ENCODE measurements around the gene SCGB1D2.
"Not testable (repeated sequence)": the region's sequence is repeated elsewhere in the genome, so short reads cannot be mapped to it uniquely, and the experiment has no call there.

The SCGB1D2 gene, protein sequence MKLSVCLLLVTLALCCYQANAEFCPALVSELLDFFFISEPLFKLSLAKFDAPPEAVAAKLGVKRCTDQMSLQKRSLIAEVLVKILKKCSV

DNA sequence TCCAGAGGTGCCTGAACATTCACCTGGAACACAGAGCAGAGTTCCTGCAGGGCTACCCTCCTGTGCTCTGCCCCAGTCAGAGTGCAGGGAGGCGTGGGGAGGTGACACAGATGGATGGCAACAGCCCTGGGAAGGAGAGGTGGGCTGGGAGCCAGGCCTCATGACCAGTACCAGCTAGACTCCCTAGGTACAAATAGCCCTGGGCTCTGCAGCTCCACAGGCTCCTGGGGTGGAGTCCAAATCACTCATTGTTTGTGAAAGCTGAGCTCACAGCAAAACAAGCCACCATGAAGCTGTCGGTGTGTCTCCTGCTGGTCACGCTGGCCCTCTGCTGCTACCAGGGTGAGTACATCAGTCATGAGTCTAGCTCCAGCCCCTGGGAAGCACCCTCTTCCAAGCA lies at the start of gene SCGB1D2:
SCGB1D2 (plus strand) TSS at position 219 of the 400 bp plus-strand sequence; CDS start at position 288, 69 bp downstream.
- DNase-seq = peak; percentile 62

- peak; percentile 70 for DNase-seq
Observed at GRCh38 chr11:62193952-62194351, 48.1 kb upstream of the SCGB1D2 start.

- not testable (repeated sequence) for DNase-seq
Observed at GRCh38 chr11:62195010-62195409, 47.0 kb upstream of the SCGB1D2 start.

GRCh38 chr11:62195945-62196344 lies 46.1 kb upstream of the SCGB1D2 start:
- DNase-seq = no peak

- DNase-seq = not testable (repeated sequence)
Observed at GRCh38 chr11:62197400-62197799, 44.6 kb upstream of the SCGB1D2 start.

- DNase-seq = no peak
Observed at GRCh38 chr11:62201376-62201775, 40.7 kb upstream of the SCGB1D2 start.

- DNase-seq = no peak
Observed at GRCh38 chr11:62202910-62203309, 39.1 kb upstream of the SCGB1D2 start.

DNA sequence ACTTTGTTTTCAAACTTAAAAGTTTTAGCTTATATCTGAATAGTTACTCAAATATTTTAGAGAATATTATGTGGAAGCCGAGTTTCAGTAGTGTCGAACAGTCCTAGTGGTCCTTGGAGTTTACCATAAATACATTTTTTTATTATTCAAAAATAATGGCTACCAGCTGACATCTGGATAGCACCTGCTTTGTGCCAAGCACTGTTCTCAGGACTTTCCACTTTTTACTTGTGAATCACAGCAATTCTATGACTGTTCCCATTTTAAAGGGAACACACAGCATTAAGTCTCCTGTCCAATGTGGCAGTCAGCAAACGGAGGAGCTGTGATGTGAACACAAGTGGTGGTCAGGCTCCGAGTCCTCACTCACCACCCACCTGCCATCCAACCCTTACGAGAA lies 37.6 kb upstream of the SCGB1D2 start:
- DNase-seq = no peak

GRCh38 chr11:62205441-62205840 lies 36.6 kb upstream of the SCGB1D2 start:
- no peak for DNase-seq

DNA sequence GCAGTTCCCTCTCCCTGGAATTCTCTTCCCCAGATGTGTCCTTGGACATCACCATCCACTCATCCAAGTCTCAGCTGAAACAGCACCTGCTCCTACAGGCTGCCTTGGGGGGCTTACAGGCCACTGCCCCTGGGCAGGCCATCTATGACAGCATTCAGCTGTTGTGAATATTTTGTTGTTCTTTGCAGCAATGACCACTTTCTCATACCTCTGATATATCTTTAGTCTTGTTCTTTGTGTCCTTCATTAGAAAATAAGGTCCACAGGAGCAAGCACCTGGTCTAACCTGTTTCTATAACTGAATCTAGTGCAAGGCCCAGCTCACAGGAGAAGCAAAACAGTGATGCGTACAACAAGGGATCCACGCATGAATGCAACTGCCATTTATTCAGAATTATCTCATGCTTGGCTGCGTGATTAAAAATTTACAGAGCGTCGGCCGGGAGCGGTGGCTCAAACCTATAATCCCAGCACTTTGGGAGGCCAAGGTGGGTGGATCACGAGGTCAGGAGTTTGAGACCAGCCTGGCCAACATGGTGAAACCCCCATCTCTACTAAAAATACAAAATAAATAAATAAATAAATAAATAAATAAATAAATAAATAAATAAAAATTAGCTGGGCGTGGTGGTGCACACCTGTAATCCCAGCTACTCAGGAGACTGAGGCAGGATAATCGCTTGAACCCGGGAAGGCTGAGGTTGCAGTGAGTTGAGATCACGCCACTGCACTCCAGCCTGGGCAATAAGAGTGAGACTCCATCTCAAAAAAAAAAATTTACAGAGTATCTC lies 35.6 kb upstream of the SCGB1D2 start:
- not testable (repeated sequence) for DNase-seq

DNA sequence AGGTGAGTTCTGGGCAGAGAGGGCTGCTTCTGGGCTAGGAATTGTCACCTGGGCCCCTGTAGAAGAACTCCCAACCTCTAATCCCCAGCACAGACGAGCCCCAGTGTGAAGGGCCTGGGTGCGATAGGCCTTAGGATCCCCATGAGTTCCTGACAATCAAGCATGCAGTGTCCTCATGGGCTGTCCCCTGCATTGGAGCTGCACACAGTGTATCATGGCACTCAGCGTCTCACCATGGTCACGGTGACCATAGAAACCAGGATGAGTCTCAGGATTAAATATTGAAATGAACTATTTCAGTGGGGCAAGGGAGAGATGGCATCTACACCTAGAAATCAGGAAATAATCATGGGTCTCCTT lies 33.3 kb upstream of the SCGB1D2 start:
- DNase-seq = no peak

DNA sequence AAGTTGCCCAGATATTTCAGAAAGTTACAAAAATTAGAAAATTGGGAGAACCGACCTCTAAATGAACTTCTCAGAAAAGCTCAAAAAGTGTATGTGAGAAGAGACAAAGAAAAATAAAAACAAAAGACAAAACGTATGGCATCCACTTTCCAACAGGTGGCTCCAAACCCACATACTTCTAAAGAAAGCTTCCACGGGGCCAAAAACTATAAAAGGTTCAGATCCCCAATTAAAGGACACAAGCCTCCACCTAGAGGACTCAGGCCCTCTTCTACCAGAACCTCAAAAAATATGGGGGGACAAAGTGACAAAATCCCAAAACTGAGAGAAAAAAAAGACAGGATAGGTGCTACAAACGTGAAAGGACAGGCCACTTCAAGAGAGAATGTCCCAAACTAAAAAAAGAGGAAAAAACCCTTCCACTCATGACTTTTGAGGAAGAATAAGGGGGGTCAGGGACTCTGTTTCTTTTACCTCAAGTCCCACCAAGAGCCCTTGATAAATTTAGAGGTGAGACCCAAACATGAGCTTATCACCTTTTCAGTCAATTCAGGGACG lies 24.8 kb upstream of the SCGB1D2 start:
- DNase-seq = no peak

- no peak for DNase-seq
Observed at GRCh38 chr11:62221498-62221897, 20.5 kb upstream of the SCGB1D2 start.

- no peak for DNase-seq
Observed at GRCh38 chr11:62223095-62223494, 18.9 kb upstream of the SCGB1D2 start.

DNA sequence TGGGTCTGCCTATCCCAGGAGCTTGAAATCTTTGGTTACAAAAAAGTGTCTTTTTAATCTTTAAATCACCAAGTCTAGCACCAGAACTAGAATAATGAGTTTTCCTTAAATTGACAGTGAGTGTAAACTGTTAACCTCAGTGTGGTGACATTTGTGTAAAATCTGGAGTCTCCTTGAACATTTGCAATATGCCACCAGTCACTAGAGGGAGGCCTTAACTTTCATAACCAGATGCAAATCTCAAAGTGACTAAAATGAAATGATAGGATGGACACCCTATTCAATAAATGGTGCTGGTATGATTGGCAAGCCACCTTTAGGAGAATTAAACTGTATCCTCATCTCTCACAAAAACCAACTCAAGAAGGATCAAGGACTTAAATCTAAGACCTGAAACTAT lies 8.3 kb upstream of the SCGB1D2 start:
- DNase-seq = no peak

GRCh38 chr11:62236187-62236586 lies 5.9 kb upstream of the SCGB1D2 start:
- no peak for DNase-seq

GRCh38 chr11:62237499-62237898 lies 4.5 kb upstream of the SCGB1D2 start:
- DNase-seq = no peak

DNA sequence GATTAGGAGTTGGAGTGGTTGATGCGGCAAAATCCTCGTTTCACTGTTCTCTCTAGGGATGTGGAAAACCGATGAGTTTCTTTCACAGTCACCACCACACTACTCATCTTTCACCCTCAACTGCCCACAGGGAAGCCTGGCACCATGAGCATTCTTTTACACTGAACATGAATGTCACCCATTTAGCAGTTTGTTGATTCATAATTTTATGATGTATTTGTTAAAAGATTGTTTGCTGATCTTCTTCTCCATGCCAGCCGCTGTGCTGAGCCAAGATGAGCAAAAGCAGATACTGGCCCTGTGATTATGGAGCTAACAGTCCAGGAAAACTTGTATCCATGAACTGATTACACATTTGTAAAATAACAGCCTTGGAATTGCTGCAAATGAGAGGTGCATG lies 3.9 kb upstream of the SCGB1D2 start:
- no peak for DNase-seq

GRCh38 chr11:62241095-62241494 lies 944 bp upstream of the SCGB1D2 start:
- no peak for DNase-seq

DNA sequence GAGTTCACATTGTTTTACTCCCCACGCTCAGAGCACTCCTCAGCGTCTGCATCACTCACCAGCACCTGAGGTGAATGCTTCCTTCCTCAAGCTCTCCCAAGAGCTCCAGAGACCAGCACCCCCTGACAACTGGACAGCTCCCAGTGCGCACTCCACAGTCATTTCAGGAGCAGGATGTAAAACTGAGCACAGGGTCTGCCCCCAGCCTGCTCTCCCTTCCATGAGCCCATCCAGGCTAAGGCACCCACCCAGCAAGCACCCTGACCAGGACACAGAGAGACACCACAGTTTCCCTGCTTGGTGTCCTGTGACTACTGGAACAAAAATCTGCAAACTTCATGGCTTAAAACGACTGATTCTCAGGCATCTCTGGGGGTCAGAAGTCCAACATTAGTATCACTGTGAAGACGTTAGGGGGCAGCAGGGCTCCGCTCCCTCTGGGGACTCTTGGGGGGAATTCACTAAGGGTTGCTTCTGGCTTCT lies 3.3 kb downstream of the SCGB1D2 start:
- DNase-seq = peak; percentile 87

DNA sequence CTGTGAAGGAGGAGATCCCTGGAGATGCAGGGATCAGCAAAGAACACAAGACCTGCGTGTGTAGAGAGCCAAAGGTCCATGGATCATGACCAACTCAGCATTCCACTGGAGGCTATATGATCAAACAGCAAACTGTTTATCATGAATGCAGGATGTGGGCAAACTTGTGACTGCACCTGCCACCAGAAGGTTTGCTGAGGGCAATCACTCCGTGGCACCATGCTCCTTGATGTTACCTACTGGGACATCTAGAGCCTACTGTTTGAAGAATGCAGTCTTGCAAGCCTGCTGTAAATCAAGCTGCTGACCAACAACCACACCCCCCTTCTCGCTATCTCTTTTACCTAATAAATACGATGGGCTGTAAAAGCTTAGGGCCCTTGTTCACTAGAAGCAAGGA lies 9.7 kb downstream of the SCGB1D2 start:
- DNase-seq = no peak

GRCh38 chr11:62253999-62254542 lies 12.0 kb downstream of the SCGB1D2 start:
- no peak for DNase-seq

DNA sequence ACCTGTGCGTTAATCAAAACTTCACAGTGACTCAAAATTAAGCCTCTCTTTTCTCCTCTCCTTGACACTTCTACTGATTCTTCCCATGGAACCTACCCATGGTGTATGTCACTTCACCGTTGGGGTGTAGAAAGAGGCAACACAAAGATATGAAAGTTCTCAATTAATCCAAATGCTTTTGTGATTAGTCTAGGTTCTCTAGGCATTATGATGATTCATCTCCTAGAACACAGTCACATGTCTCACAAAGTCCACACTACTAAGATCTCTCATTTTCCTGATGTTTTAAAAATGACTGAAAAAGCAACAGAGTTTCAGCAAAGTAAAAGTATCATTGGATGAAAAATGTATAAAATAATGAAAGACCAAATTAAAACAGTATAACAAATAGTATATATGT lies 14.2 kb downstream of the SCGB1D2 start:
- DNase-seq = no peak

All from islet precursor cell (in vitro differentiated cells).